Raji (cell line): ENCODE results near the gene PRF1.

Experiments
- POLR2A ChIP-seq: IDR thresholded peaks from 2 replicates; pipeline ENCODE4 v1.6.1; 2011; ENCODE audit warnings: low read depth, low read length, control low read depth; ENCODE audit not compliant: insufficient read depth

PRF1 gene

GRCh38 chr10:70571636-70572439 lies 30.7 kb downstream of the PRF1 start:
- TF ChIP-seq POLR2A, result no peak

GRCh38 chr10:70571236-70571635 lies 31.3 kb downstream of the PRF1 start:
- no peak for TF ChIP-seq POLR2A

GRCh38 chr10:70568781-70569495 lies 33.6 kb downstream of the PRF1 start:
- TF ChIP-seq POLR2A, result no peak

GRCh38 chr10:70568113-70568512 lies 34.4 kb downstream of the PRF1 start:
- TF ChIP-seq POLR2A, result no peak

DNA sequence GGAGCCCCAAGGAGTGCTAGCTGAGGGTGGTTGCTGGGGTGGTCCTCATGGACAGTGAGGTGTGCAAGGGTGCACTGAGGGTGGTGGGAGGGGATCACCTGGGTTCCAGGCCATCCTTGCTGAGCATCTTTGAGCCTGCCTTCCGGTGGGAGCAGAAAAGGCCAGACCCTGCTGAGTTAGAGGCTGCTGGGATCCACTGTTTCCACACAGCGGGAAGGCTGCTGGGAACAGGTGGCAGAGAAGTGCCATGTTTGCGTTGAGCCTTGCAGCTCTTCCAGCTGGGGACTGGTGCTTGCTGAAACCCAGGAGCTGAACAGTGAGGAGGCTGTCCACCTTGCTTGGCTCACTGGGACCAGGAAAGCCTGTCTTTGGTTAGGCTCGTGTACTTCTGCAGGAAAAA lies 34.9 kb downstream of the PRF1 start:
- TF ChIP-seq POLR2A, result no peak

DNA sequence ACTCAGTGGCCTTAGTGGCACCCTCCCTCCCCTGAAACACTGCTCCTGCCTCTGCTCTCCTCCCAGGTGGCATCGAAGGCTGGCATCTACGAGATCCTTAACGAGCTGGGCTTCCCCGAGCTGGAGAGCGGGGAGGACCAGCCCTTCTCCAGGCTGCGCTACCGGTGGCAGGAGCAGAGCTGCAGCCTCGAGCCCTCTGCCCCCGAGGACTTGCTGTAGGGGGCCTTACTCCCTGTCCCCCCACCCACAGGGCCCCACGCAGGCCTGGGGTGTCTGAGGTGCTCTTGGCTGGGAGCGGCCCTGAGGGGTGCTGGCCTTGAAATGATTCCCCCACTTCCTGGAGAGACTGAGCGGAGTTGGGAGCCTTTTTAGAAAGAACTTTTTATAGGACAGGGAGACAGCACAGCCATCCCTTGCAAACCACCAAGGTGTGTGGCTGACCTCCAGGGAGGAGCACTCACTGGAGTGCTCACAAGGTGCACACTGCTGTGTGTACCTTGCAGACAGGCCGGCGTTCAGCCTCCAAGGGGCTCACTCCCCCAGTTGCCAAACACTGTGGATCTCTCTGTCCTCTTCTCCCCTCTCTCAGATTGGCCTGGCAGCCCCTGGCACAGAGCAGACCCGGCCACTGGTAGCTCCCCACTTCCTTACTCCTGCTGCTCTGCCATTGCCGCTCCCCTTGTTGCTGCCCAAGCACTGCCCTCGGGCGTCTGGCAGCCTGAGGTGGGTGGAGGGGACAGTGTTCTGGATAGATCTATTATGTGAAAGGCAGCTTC lies 35.8 kb downstream of the PRF1 start:
- TF ChIP-seq POLR2A, result no peak

- no peak for TF ChIP-seq POLR2A
Observed at GRCh38 chr10:70565556-70566514, 36.7 kb downstream of the PRF1 start.

DNA sequence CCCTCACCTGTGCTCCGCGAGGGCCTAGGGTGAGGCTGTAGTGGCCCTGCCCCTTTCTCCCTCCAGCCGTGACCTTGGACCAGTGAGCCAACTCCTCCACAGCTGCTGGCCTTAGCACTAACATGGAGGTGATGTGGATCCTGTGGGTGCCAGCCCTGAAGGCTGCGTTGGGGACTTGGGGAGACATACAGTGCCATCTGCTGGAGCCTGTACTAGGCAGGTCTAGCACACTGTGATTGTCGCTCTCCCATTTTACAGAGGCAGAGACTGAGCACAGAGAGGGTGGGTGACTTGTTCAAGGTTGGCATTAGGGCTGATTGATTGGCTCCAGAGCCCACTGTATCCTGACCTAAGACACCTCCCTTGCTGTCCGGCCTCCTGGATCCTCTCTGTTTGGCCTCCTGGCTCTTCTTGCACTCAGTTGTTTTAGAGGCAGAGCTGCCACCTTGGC lies 37.6 kb downstream of the PRF1 start:
- TF ChIP-seq POLR2A, result no peak

DNA sequence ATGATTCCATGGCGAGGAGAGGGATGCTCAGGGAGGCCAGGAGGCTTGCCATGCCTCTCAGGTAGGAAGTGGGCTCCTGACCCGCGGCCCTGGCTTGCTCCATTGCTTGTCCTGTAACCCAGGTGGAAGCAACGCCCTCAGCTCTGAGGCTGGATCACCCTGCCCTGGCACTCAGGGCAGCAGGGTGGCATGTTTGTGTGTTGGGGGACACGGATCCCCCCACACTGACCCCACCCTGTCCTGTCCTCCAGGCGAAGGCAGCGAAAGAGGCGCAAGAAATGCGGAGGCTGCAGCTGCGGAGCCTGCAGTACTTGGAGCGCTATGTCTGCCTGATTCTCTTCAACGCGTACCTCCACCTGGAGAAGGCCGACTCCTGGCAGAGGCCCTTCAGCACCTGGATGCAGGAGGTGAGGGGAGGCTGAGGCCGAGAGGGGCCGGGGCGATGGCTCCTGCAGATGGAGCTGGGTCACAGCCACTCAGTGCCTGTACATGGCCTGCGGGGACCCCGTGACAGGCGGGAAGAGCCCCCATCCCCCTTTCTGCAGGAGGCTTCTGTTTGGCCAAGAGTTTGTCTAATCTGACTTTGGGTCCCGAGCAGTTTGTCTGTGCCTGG lies 38.3 kb downstream of the PRF1 start:
- no peak for TF ChIP-seq POLR2A

DNA sequence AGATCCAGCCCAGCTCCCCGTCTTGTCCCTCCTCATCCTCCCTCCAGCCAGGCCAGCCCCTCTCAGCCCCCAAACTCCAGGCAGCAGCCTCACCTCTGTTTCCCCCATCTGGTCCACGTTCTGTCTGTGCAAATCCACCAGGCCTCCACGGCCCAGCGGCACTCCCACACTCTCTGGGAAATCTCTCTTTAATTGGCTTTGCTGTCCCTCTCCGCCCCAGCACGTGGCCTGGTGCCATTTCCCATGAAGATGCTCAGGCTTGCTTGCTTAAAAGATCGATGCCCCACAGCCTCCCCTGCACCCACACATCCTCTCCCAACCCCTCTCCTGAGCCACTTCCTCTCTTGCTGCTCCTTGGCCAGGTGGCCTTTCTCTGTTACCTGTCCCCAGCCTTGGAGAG lies 39.3 kb downstream of the PRF1 start:
- no peak for TF ChIP-seq POLR2A

DNA sequence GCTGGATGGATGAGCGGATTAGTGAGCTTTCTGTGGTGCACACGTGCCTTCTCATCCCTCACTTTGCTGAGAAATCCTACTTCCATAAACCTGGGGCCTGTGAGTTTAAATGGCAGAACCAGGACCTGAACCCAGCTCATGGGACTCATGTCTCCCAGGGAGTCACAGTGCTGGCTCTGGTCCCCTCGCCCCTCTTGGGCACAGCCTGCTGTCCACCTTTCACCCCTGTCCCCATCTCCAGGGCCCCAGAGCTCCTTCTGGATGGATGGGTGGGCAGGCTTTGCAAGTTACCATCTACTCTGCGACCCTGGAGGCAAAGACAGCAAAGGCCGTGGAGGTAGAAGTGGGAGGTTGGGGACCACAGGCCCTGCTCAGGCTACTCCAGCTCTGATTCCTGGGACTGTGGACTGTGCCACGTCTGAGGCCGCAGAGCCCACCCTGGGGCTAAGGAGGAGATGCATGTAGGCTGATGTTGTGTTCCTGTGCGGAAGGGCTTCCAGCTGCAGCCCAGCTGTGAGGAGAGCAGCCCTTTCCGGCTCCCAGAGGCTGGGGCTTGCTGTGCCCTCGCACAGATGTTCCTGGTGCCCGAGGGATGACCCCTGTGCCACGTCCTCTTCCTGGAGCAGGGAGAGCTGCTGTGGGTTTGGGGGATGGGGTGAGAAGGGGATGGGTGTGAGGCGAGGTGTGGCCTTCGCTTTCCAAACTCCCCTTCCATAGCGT lies 40.3 kb downstream of the PRF1 start:
- TF ChIP-seq POLR2A, result no peak

DNA sequence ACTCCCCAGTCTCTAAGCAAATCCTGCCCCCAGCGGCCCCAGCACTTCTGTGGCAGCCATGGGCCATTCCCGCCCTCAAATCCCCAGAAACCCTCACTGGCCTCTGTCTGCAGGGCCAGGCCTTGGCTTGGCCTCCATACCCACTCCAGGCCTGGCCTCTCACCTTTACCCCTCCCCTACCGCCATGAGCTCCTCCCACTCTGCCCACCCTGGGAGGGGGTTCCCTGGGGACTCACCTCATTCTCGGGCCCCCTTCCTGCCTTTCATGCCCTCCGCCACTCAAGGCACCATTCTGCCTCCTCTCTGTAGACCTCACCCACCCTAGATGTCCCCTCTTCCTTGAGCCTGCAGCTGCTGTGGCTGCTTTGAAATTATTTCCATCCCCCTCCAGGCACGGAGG lies 41.0 kb downstream of the PRF1 start:
- no peak for TF ChIP-seq POLR2A

- TF ChIP-seq POLR2A, result no peak
Observed at GRCh38 chr10:70561070-70561469, 41.5 kb downstream of the PRF1 start.

DNA sequence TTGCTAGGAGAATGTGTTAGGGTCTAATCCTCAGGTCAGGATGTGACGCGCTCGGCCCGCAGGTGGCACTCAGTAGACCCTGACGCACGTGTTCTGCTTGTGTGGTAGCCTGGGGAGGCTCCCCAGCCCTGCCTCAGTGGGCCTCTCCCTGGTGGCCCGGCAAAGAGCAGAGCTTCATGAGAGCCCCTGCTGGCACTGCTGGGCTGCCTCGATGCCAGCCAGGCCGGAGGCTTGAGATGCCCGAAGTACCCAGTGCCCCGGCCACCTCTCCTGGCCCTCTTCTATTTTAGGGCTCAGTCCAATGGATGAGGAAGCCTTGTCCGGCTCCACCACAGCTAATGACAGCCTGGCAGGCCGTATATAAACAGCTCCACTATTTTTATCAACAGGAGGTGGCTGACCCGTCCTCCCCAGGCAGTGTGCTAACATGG lies 42.0 kb downstream of the PRF1 start:
- TF ChIP-seq POLR2A, result no peak

- TF ChIP-seq POLR2A, result no peak
Observed at GRCh38 chr10:70559861-70560260, 42.7 kb downstream of the PRF1 start.
